Prostate gland (tissue), 2 donors: ENCODE results near the gene SMG6.

Experiments
- POLR2A ChIP-seq: fragments of 450-650 bp; IDR thresholded peaks from one replicate; pipeline ENCODE4 v1.6.1; 2016; ENCODE audit warnings: antibody characterized with exemption, mild to moderate bottlenecking
- POLR2AphosphoS5 ChIP-seq: sonication (generic); formaldehyde crosslinking; IDR thresholded peaks from one replicate; pipeline ENCODE4 v1.6.1; 2017; ENCODE audit warnings: antibody characterized with exemption
- TF ChIP-seq, protein P1 (sequence below), 4 experiments: fragments of 200-600 bp in 2 of 4; fragments of 450-650 bp in 2 of 4; sonication (generic) in 2 of 4; IDR thresholded peaks; 1 replicate in 3 of 4; 2 replicates in 1 of 4; pipeline ENCODE4 v1.5.1; 2016 to 2019; ENCODE audit warnings: antibody characterized with exemption in 4 of 4, mild to moderate bottlenecking in 2 of 4, moderate library complexity in 2 of 4

DNA sequence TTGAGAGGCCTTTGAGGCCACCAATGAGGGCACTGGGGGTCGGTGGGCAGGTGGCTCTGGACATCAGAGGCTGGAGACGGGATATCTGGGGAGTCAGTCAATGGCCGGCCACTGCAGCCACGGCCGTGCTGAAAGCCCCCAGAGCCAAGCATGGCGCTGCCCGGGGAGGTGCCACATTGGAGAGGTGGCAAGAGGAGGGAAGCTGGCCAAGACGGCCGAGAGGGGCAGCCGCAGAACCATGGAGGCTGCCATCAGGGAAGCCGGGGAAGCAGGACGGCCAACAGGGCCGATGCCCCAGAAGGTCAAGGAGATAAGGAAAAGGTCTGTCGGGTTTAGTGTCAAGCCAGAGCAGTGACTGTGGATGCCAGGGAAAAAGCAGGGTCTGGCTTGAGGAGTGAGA is 288.3 kb downstream of the SMG6 start:
- TF ChIP-seq POLR2AphosphoS5, result no peak
- TF ChIP-seq, protein P1, sequence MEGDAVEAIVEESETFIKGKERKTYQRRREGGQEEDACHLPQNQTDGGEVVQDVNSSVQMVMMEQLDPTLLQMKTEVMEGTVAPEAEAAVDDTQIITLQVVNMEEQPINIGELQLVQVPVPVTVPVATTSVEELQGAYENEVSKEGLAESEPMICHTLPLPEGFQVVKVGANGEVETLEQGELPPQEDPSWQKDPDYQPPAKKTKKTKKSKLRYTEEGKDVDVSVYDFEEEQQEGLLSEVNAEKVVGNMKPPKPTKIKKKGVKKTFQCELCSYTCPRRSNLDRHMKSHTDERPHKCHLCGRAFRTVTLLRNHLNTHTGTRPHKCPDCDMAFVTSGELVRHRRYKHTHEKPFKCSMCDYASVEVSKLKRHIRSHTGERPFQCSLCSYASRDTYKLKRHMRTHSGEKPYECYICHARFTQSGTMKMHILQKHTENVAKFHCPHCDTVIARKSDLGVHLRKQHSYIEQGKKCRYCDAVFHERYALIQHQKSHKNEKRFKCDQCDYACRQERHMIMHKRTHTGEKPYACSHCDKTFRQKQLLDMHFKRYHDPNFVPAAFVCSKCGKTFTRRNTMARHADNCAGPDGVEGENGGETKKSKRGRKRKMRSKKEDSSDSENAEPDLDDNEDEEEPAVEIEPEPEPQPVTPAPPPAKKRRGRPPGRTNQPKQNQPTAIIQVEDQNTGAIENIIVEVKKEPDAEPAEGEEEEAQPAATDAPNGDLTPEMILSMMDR (IDR thresholded peaks at IDR 0.05), result no peak
- no peak for TF ChIP-seq POLR2A
